Measurements from ENCODE around the gene ATG3.
"Not testable (repeated sequence)": the region's sequence is repeated elsewhere in the genome, so short reads cannot be mapped to it uniquely, and the experiment has no call there.

ATG3 gene

GRCh38 chr3:112498914-112499711, 62.6 kb downstream of the ATG3 start, which contains the start of gene BTLA:
Gene BTLA (minus strand): TSS chr3:112499472. CDS start chr3:112499358, 114 bp downstream.
- Mint-ChIP-seq H3K27me3 (no peaks in the 10 kb centered on the region), H3K36me3 (ENCODE audit: low read depth) (peaks cover 34% of the 10 kb centered on the region), H3K4me3 (peak within 1 kb of the TSS; percentile 96), H3K27ac (peak within 1 kb of the TSS; percentile 96), H3K9me3 (peaks cover 5% of the 10 kb centered on the region), H3K4me1 (peaks cover 66% of the 10 kb centered on the region)
- peak; percentile 29 for DNase-seq
- peak; percentile 67 for ATAC-seq

- Mint-ChIP-seq H3K27ac (peak overlapping the region; percentile 96), H3K9me3 (peaks cover 8% of the 10 kb centered on the region), H3K36me3 (ENCODE audit: low read depth) (peaks cover 39% of the 10 kb centered on the region), H3K27me3 (no peaks in the 10 kb centered on the region), H3K4me1 (peaks cover 66% of the 10 kb centered on the region), H3K4me3 (peak overlapping the region; percentile 96)
- DNase-seq (peak; percentile 31), ATAC-seq (no peak)
Measured at GRCh38 chr3:112497897-112498548, 63.7 kb downstream of the ATG3 start.

- peak overlapping the region; percentile 92 for H3K27ac Mint-ChIP-seq
Measured at GRCh38 chr3:112496366-112497067, 65.2 kb downstream of the ATG3 start.

GRCh38 chr3:112494448-112494767, 67.4 kb downstream of the ATG3 start:
- H3K27ac Mint-ChIP-seq, result peak overlapping the region; percentile 92
- H3K4me1 Mint-ChIP-seq, result peaks cover 83% of the 10 kb centered on the region
- not testable (repeated sequence) for ATAC-seq, H3K9me3 Mint-ChIP-seq, DNase-seq, H3K27me3 Mint-ChIP-seq
- peaks cover 52% of the 10 kb centered on the region for H3K36me3 Mint-ChIP-seq (ENCODE audit: low read depth)
- peak overlapping the region; percentile 39 for H3K4me3 Mint-ChIP-seq

More at GRCh38 chr3:112496366-112497067, 65.2 kb downstream of the ATG3 start:
- H3K9me3 Mint-ChIP-seq, result peaks cover 8% of the 10 kb centered on the region
- ATAC-seq (peak; percentile 4), DNase-seq (no peak)
- peaks cover 78% of the 10 kb centered on the region for H3K4me1 Mint-ChIP-seq
- H3K36me3 Mint-ChIP-seq (ENCODE audit: low read depth), result peaks cover 46% of the 10 kb centered on the region
- peak overlapping the region; percentile 96 for H3K4me3 Mint-ChIP-seq
- H3K27me3 Mint-ChIP-seq, result no peaks in the 10 kb centered on the region

GRCh38 chr3:112492124-112492523, 69.6 kb downstream of the ATG3 start:
- no peaks in the 10 kb centered on the region for H3K27me3 Mint-ChIP-seq
- H3K36me3 Mint-ChIP-seq (ENCODE audit: low read depth), result peaks cover 54% of the 10 kb centered on the region
- H3K9me3 Mint-ChIP-seq, result peaks cover 8% of the 10 kb centered on the region
- peak overlapping the region; percentile 92 for H3K27ac Mint-ChIP-seq
- DNase-seq (no peak), ATAC-seq (no peak)
- H3K4me3 Mint-ChIP-seq, result peak overlapping the region; percentile 30
- peaks cover 89% of the 10 kb centered on the region for H3K4me1 Mint-ChIP-seq

GRCh38 chr3:112491373-112491772, 70.4 kb downstream of the ATG3 start:
- peak overlapping the region; percentile 92 for H3K27ac Mint-ChIP-seq

GRCh38 chr3:112489674-112490479, 71.9 kb downstream of the ATG3 start:
- DNase-seq, result no peak
- H3K27ac Mint-ChIP-seq, result peak overlapping the region; percentile 92
- peaks cover 45% of the 10 kb centered on the region for H3K36me3 Mint-ChIP-seq (ENCODE audit: low read depth)
- no peaks in the 10 kb centered on the region for H3K27me3 Mint-ChIP-seq
- H3K4me1 Mint-ChIP-seq, result peaks cover 81% of the 10 kb centered on the region
- H3K4me3 Mint-ChIP-seq, result peak overlapping the region; percentile 53
- ATAC-seq, result peak; percentile 12
- peaks cover 8% of the 10 kb centered on the region for H3K9me3 Mint-ChIP-seq

More at GRCh38 chr3:112491373-112491772, 70.4 kb downstream of the ATG3 start:
- Mint-ChIP-seq H3K4me1 (peaks cover 90% of the 10 kb centered on the region), H3K27me3 (no peaks in the 10 kb centered on the region), H3K4me3 (peak overlapping the region; percentile 48), H3K9me3 (peaks cover 8% of the 10 kb centered on the region), H3K36me3 (ENCODE audit: low read depth) (peaks cover 55% of the 10 kb centered on the region)
- ATAC-seq (no peak), DNase-seq (no peak)

GRCh38 chr3:112486811-112487505, 74.8 kb downstream of the ATG3 start:
- peaks cover 78% of the 10 kb centered on the region for H3K4me1 Mint-ChIP-seq
- no peaks in the 10 kb centered on the region for H3K27me3 Mint-ChIP-seq
- DNase-seq (no peak), ATAC-seq (no peak)
- no peak overlapping the region for H3K27ac Mint-ChIP-seq
- peaks cover 38% of the 10 kb centered on the region for H3K36me3 Mint-ChIP-seq (ENCODE audit: low read depth)
- H3K9me3 Mint-ChIP-seq, result no peaks in the 10 kb centered on the region
- H3K4me3 Mint-ChIP-seq, result no peak overlapping the region

GRCh38 chr3:112484352-112484751, 77.4 kb downstream of the ATG3 start:
- Mint-ChIP-seq H3K27me3 (no peaks in the 10 kb centered on the region), H3K36me3 (ENCODE audit: low read depth) (peaks cover 47% of the 10 kb centered on the region), H3K27ac (peak overlapping the region; percentile 61), H3K4me3 (no peak overlapping the region), H3K4me1 (peaks cover 71% of the 10 kb centered on the region), H3K9me3 (no peaks in the 10 kb centered on the region)
- DNase-seq, result no peak
- ATAC-seq, result no peak

- peak overlapping the region; percentile 7 for H3K27ac Mint-ChIP-seq
- peak overlapping the region; percentile 15 for H3K4me3 Mint-ChIP-seq
Measured at GRCh38 chr3:112482675-112483074, 79.1 kb downstream of the ATG3 start.

More at GRCh38 chr3:112482675-112483074, 79.1 kb downstream of the ATG3 start:
- peaks cover 66% of the 10 kb centered on the region for H3K4me1 Mint-ChIP-seq
- peaks cover 55% of the 10 kb centered on the region for H3K36me3 Mint-ChIP-seq (ENCODE audit: low read depth)
- no peaks in the 10 kb centered on the region for H3K27me3 Mint-ChIP-seq
- no peak for DNase-seq
- no peak for ATAC-seq
- no peaks in the 10 kb centered on the region for H3K9me3 Mint-ChIP-seq
